Measurements from ENCODE around the gene ARHGAP4.

Gene ARHGAP4

GRCh38 chrX:153867671-153868070 lies 58.4 kb downstream of the ARHGAP4 start:
- FAIRE-seq (no peak), DNase-seq (ENCODE audit: insufficient read length, low spot score) (no peak)
- no peak for TF ChIP-seq POLR2A (IDR thresholded peaks at IDR 0.05; ENCODE audit: low read depth, low read length)

DNA sequence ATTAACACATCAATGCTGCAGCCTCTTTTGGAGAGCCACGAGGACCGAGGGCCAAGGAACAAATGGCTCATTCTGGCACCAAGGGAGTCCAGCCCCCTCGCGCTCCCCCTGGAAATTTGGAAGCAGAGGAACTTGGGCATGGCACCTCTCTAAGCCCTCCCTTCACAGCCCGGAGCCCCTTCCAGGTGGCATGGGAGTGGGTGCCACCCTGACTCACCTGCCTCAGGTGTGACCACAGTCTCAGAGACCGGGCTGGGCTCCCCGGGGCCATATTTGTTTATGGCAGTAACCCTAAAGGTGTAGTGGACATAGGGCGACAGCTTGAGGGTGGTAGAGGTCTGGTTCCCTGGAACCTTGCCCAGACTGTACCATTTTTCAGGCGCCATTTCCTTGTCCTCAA lies 58.9 kb downstream of the ARHGAP4 start:
- no peak for DNase-seq (ENCODE audit: insufficient read length, low spot score)
- no peak for TF ChIP-seq POLR2A (IDR thresholded peaks at IDR 0.05; ENCODE audit: low read depth, low read length)
- FAIRE-seq, result no peak

DNA sequence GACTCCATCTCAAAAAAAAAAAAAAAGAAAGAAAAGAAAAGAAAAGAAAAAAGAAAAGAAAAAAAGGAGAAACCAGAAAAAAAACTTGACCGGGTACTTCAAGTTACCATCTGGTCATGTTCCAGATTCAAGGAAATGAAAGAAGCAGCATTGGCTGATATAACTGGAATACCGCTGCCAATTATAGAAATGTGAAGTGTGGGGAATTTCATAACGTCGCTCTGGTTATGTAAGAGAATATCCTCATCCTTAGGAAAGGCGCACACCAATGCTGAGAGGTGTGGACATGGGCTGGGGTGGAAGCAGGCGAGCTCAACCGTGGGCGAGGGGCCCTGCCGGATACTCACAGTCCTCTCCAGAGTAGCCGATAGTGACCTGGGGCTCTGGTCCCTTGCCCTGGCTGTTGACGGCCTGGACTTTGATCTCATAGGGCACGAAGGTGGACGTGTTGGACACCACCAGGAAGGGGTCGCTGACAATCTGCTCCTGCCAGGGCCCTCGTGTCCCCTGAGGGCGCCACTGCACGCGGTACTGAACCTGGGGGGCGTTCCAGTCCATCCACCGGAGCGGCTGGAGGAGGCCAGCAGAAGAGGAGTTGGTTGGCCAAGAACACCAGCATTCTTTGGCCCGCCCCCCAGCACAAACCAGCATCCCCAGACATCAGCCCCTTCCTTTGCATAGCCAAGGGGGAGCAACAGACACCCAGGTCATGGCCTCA lies 59.6 kb downstream of the ARHGAP4 start:
- FAIRE-seq (no peak), DNase-seq (ENCODE audit: insufficient read length, low spot score) (no peak)
- TF ChIP-seq POLR2A (IDR thresholded peaks at IDR 0.05; ENCODE audit: low read depth, low read length), result no peak

GRCh38 chrX:153865685-153866084 lies 60.4 kb downstream of the ARHGAP4 start:
- FAIRE-seq (no peak), DNase-seq (ENCODE audit: insufficient read length, low spot score) (no peak)
- no peak for TF ChIP-seq POLR2A (IDR thresholded peaks at IDR 0.05; ENCODE audit: low read depth, low read length)

DNA sequence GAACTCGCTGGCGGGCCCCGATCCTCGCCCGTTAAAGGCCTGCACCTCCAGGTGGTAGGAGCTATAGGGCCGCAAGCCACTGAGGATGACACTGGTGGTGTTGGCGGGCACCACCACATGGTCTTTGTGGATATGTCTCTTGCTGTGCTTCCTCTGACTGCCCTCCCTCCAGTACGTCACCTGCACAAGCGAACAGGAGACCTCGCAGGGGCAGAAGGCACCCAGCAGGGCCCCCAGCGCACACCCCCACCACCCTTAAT lies 60.8 kb downstream of the ARHGAP4 start:
- TF ChIP-seq POLR2A (IDR thresholded peaks at IDR 0.05; ENCODE audit: low read depth, low read length), result no peak
- no peak for DNase-seq (ENCODE audit: insufficient read length, low spot score)
- FAIRE-seq, result no peak

GRCh38 chrX:153864561-153865320 lies 61.3 kb downstream of the ARHGAP4 start:
- no peak for TF ChIP-seq POLR2A (IDR thresholded peaks at IDR 0.05; ENCODE audit: low read depth, low read length)

DNA sequence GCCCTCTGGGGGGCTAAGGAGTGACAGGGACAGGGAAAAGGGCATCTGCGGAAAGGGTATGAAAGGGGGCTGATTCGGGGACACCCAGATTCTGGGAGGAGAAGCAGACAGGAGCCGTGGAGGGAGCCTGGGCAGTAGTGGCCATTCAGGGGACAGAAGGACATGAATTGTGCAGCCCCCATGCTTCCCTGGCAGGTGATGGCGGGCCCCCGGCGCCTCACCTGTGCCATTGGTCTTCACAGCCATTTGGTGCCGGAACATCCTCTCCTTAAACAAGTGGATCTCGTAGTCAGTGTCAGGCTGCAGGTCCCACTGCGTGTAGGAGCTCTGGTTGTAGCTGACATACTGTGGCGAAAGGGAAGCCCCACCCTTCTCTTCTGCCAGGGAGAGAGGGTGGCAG lies 62.0 kb downstream of the ARHGAP4 start:
- TF ChIP-seq POLR2A (IDR thresholded peaks at IDR 0.05; ENCODE audit: low read depth, low read length), result no peak
- no peak for FAIRE-seq
- no peak for DNase-seq (ENCODE audit: insufficient read length, low spot score)

More at GRCh38 chrX:153864561-153865320, 61.3 kb downstream of the ARHGAP4 start:
- no peak for DNase-seq (ENCODE audit: insufficient read length, low spot score)
- no peak for FAIRE-seq

GRCh38 chrX:153863251-153863991 lies 62.6 kb downstream of the ARHGAP4 start:
- FAIRE-seq, result no peak
- no peak for DNase-seq (ENCODE audit: insufficient read length, low spot score)
- TF ChIP-seq POLR2A (IDR thresholded peaks at IDR 0.05; ENCODE audit: low read depth, low read length), result no peak

DNA sequence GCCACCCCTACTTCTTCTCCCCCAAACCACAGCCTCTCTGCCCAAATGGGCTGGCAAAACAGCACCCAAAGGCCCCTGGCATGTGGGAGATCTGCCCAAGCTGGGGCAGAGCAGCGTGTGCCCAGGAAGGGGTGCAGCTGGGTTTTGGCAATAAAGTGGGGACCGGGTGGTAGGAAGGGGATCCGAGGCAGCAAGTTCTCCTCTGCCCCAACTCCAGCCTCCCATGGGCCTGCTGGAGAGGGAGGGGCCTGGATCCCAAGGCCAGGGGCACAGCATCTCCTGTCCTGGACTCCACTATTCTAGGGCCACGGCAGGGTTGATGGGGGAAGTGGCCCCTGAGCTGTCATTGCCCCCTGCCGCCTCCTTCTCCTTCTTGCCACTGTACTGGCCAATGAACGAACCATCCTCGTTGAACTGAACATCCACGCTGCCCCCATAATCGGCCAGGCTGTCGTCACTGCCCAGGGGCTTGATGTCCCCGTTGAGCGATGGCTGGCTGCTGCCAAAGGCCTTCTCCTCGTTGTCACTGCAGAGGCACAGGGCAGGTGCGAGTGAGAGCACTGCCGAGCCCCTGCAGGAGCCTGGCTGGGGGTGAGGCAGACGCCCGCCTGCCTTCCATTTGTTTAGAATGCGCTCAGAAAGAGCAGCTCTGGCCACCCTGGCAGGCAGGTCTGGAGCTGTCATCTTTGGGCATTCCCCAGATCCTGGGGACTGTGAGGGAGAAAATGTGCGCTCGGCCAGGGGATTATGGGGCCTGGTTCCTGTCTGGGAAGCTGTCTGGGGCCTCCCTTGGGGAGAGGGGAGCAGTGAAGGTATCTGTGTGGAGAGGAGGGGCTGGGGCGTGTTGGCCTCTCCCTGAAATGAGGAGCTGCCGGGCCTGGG lies 63.5 kb downstream of the ARHGAP4 start:
- TF ChIP-seq POLR2A (IDR thresholded peaks at IDR 0.05; ENCODE audit: low read depth, low read length), result no peak
- DNase-seq (ENCODE audit: insufficient read length, low spot score), result no peak
- no peak for FAIRE-seq

GRCh38 chrX:153861733-153862310 lies 64.2 kb downstream of the ARHGAP4 start:
- FAIRE-seq (no peak), DNase-seq (ENCODE audit: insufficient read length, low spot score) (no peak)
- no peak for TF ChIP-seq POLR2A (IDR thresholded peaks at IDR 0.05; ENCODE audit: low read depth, low read length)

DNA sequence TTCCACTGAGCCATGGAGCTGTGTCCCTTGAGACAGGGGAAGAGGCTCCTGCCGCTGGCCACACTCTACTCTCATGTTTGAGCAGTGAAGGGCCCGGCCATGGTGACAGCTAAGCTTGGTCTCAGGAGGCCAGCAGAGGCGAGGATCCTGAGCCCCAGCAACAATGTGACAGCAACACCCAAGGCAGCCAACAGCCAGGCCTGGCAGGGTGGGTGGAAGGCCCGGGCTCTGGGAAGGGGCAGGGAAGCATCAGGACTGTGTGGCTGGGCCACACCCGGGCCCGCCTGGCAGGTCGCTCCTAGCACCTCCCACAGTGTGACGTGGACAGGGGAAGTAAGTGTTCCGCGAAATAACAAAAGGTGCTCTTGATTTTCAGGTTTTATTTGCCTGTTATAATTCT lies 64.9 kb downstream of the ARHGAP4 start:
- no peak for DNase-seq (ENCODE audit: insufficient read length, low spot score)
- no peak for FAIRE-seq
- no peak for TF ChIP-seq POLR2A (IDR thresholded peaks at IDR 0.05; ENCODE audit: low read depth, low read length)

All from H54 (cell line).